Activated CD8-positive, alpha-beta memory T cell treated with anti-CD3 and anti-CD28 coated beads for 1 hour (primary cell): ENCODE results near the gene OTOGL.
"Not testable (repeated sequence)": the region's sequence is repeated elsewhere in the genome, so short reads cannot be mapped to it uniquely, and the experiment has no call there.

Source experiments
- DNase-seq, 2 donors: peaks; one replicate each; pipeline ENCODE4 v3.0.0-alpha.2; 2020; ENCODE audit warnings: low read depth in 1 of 2; ENCODE audit errors: extremely low read depth in 1 of 2

The OTOGL gene

GRCh38 chr12:80184926-80185325 is 85.6 kb downstream of the OTOGL start:
- no peak for DNase-seq

- no peak for DNase-seq
Measured at GRCh38 chr12:80186727-80187217, 87.4 kb downstream of the OTOGL start.

- DNase-seq: no peak
Measured at GRCh38 chr12:80187660-80188090, 88.3 kb downstream of the OTOGL start.

- DNase-seq: no peak
Measured at GRCh38 chr12:80188576-80188975, 89.2 kb downstream of the OTOGL start.

GRCh38 chr12:80189241-80189640 is 89.9 kb downstream of the OTOGL start:
- DNase-seq: no peak

GRCh38 chr12:80190001-80190400 is 90.7 kb downstream of the OTOGL start:
- no peak for DNase-seq

- no peak for DNase-seq
Measured at GRCh38 chr12:80192087-80192486, 92.8 kb downstream of the OTOGL start.

- no peak for DNase-seq
Measured at GRCh38 chr12:80193865-80194264, 94.5 kb downstream of the OTOGL start.

GRCh38 chr12:80195074-80195726 is 95.9 kb downstream of the OTOGL start:
- DNase-seq: no peak

GRCh38 chr12:80195737-80196136 is 96.4 kb downstream of the OTOGL start:
- no peak for DNase-seq

GRCh38 chr12:80196419-80196818 is 97.1 kb downstream of the OTOGL start:
- no peak for DNase-seq

- no peak for DNase-seq
Measured at GRCh38 chr12:80198782-80199337, 99.5 kb downstream of the OTOGL start.

GRCh38 chr12:80199931-80200330 is 100.6 kb downstream of the OTOGL start:
- DNase-seq: no peak

GRCh38 chr12:80200414-80200813 is 101.1 kb downstream of the OTOGL start:
- DNase-seq: no peak

GRCh38 chr12:80201908-80202307 is 102.6 kb downstream of the OTOGL start:
- no peak for DNase-seq

- no peak for DNase-seq
Measured at GRCh38 chr12:80205960-80206359, 106.6 kb downstream of the OTOGL start.

- DNase-seq: no peak
Measured at GRCh38 chr12:80208071-80208470, 108.7 kb downstream of the OTOGL start.

- no peak for DNase-seq
Measured at GRCh38 chr12:80211671-80212070, 112.3 kb downstream of the OTOGL start.

GRCh38 chr12:80212938-80213645 is 113.8 kb downstream of the OTOGL start:
- DNase-seq: no peak

- no peak for DNase-seq
Measured at GRCh38 chr12:80213871-80214270, 114.5 kb downstream of the OTOGL start.

GRCh38 chr12:80217011-80217535 is 117.7 kb downstream of the OTOGL start:
- DNase-seq: no peak

- not testable (repeated sequence) for DNase-seq
Measured at GRCh38 chr12:80218925-80219324, 119.6 kb downstream of the OTOGL start.
